ENCODE measurements around the gene MRPL43.

GRCh38 chr10:101036726-101037125, 49.4 kb upstream of the MRPL43 start:
- TF ChIP-seq YY1 (IDR thresholded peaks at IDR 0.05; ENCODE audit: insufficient read depth, insufficient read length) (no peak), ZNF274 (IDR thresholded peaks at IDR 0.05; ENCODE audit: low read depth, low read length) (no peak)
